Keratinocyte (primary cell): ENCODE data around the gene PRRT1B.

Source experiments
- EZH2 ChIP-seq: IDR thresholded peaks from one replicate; pipeline ENCODE4 v1.6.1; 2012; ENCODE audit warnings: inconsistent platforms, mild to moderate bottlenecking, low read length, moderate library complexity
- TF ChIP-seq, protein P1 (sequence below), 3 experiments: IDR thresholded peaks in 1 of 3; conservative IDR thresholded peaks in 1 of 3; optimal IDR thresholded peaks in 1 of 3; 2 replicates in 2 of 3; 3 replicates in 1 of 3; pipeline versions ENCODE3 to v1.5.1; 2011; ENCODE audit warnings: low read length in 3 of 3, mild to moderate bottlenecking in 3 of 3, moderate library complexity in 2 of 3, control low read depth in 1 of 3, inconsistent platforms in 1 of 3; ENCODE audit not compliant: insufficient read depth in 2 of 3; ENCODE audit errors: extremely low read depth in 1 of 3

DNA sequence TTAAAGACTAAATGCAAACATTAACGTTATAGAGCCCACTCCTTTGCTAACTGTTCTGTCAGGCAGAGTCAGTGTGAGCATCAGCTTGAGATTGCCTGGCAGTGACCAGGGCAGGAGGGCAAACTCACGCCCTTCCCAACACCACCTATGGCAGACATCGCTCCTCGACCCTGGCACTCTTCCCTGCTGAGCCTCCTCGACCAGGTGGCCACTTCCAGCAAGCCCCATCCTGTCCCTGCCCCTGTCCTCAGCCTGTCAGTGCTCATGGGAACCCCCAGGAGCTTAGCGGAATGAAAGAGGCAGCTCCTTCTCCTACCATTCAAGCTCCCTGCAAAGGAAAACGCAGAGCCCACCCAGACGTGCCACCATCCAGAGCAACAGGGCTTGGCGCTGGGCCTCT is 42.0 kb downstream of the PRRT1B start:
- TF ChIP-seq, protein P1, sequence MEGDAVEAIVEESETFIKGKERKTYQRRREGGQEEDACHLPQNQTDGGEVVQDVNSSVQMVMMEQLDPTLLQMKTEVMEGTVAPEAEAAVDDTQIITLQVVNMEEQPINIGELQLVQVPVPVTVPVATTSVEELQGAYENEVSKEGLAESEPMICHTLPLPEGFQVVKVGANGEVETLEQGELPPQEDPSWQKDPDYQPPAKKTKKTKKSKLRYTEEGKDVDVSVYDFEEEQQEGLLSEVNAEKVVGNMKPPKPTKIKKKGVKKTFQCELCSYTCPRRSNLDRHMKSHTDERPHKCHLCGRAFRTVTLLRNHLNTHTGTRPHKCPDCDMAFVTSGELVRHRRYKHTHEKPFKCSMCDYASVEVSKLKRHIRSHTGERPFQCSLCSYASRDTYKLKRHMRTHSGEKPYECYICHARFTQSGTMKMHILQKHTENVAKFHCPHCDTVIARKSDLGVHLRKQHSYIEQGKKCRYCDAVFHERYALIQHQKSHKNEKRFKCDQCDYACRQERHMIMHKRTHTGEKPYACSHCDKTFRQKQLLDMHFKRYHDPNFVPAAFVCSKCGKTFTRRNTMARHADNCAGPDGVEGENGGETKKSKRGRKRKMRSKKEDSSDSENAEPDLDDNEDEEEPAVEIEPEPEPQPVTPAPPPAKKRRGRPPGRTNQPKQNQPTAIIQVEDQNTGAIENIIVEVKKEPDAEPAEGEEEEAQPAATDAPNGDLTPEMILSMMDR (optimal IDR thresholded peaks at IDR 0.05 in 1 of 3, IDR thresholded peaks at IDR 0.05 in 1 of 3, conservative IDR thresholded peaks at IDR 0.05 in 1 of 3; ENCODE audit: extremely low read depth in 1 of 3, insufficient read depth in 2 of 3, low read length in 3 of 3), result no peak
- no peak for TF ChIP-seq EZH2
